Activated CD4-positive, alpha-beta T cell treated with anti-CD3 and anti-CD28 coated beads, Interleukin-2, amount 10 ng/mL, durations not matched to agents 24 days and 14 days (primary cell): ENCODE results near the gene SARS1. TPM values are rescaled to one million over a fixed set of nuclear protein-coding genes. Genes with fewer than 3 reads are reported as not detected.

ENCODE experiments used
- DNase-seq: peaks from one replicate; pipeline ENCODE4 v3.0.0; 2022
- H3K27ac Mint-ChIP-seq: one replicate; pipeline ENCODE4 v1.8.0; 2022; ENCODE audit warnings: mild to moderate bottlenecking, mixed read lengths
- H3K27me3 Mint-ChIP-seq: one replicate; pipeline ENCODE4 v1.8.0; 2022; ENCODE audit warnings: mixed read lengths
- H3K36me3 Mint-ChIP-seq: one replicate; pipeline ENCODE4 v1.8.0; 2022; ENCODE audit warnings: low read depth, mild to moderate bottlenecking, mixed read lengths
- H3K4me1 Mint-ChIP-seq: one replicate; pipeline ENCODE4 v1.8.0; 2021; ENCODE audit warnings: mixed read lengths
- H3K4me3 Mint-ChIP-seq: one replicate; pipeline ENCODE4 v1.8.0; 2022; ENCODE audit warnings: mild to moderate bottlenecking, moderate library complexity, mixed read lengths
- H3K9me3 Mint-ChIP-seq: one replicate; pipeline ENCODE4 v1.8.0; 2021; ENCODE audit warnings: mixed read lengths
- intact Hi-C: fragments of 100-400 bp; cut with micrococcal nuclease; formaldehyde crosslinking; loops from one replicate; pipeline ENCODE4 v1.15.1; 2023
- total RNA-seq: library from RNA; stranded (reverse); gene quantifications from 2 replicates; pipeline ENCODE4 v1.2.3, GENCODE V29; 2022

The SARS1 gene
- total RNA-seq, 1 donor from 2014 or later, result 150 TPM

GRCh38 chr1:109261578-109261977 is 47.9 kb downstream of the SARS1 start:
- Mint-ChIP-seq H3K4me1 (no peaks in the 10 kb centered on the region), H3K4me3 (no peak overlapping the region), H3K9me3 (no peaks in the 10 kb centered on the region), H3K27me3 (no peaks in the 10 kb centered on the region), H3K27ac (no peak overlapping the region), H3K36me3 (no peaks in the 10 kb centered on the region)
- intact Hi-C loops, result no loop called here
- DNase-seq, result no peak

GRCh38 chr1:109262231-109263055 is 48.7 kb downstream of the SARS1 start:
- H3K4me1 Mint-ChIP-seq, result no peaks in the 10 kb centered on the region
- H3K9me3 Mint-ChIP-seq, result no peaks in the 10 kb centered on the region
- H3K27me3 Mint-ChIP-seq, result no peaks in the 10 kb centered on the region
- intact Hi-C loops, result loop anchor here (1.0 kb wide), 2 partner anchors 137 to 270 kb away; no protein-coding TSS in a partner anchor
- H3K27ac Mint-ChIP-seq, result no peak overlapping the region
- no peak overlapping the region for H3K4me3 Mint-ChIP-seq
- H3K36me3 Mint-ChIP-seq, result no peaks in the 10 kb centered on the region
- no peak for DNase-seq

GRCh38 chr1:109263234-109263596 is 49.5 kb downstream of the SARS1 start:
- Mint-ChIP-seq H3K27me3 (no peaks in the 10 kb centered on the region), H3K4me3 (no peak overlapping the region), H3K36me3 (no peaks in the 10 kb centered on the region), H3K4me1 (no peaks in the 10 kb centered on the region), H3K9me3 (no peaks in the 10 kb centered on the region), H3K27ac (peak overlapping the region; percentile 79)
- intact Hi-C loops, result loop anchor here (1.0 kb wide), 2 partner anchors 136 to 269 kb away; no protein-coding TSS in a partner anchor
- DNase-seq, result no peak

- Mint-ChIP-seq H3K9me3 (no peaks in the 10 kb centered on the region), H3K4me1 (no peaks in the 10 kb centered on the region), H3K27ac (peak overlapping the region; percentile 79), H3K4me3 (no peak overlapping the region), H3K27me3 (no peaks in the 10 kb centered on the region), H3K36me3 (no peaks in the 10 kb centered on the region)
- peak; percentile 95 for DNase-seq
- intact Hi-C loops, result loop anchor here (1.0 kb wide), 2 partner anchors 136 to 269 kb away; no protein-coding TSS in a partner anchor
These were observed 50.1 kb downstream of the SARS1 start for GRCh38 chr1:109263597-109264378.

GRCh38 chr1:109264379-109264755 is 50.6 kb downstream of the SARS1 start:
- intact Hi-C loops, result no loop called here

GRCh38 chr1:109265016-109265415 is 51.3 kb downstream of the SARS1 start:
- Mint-ChIP-seq H3K27ac (no peak overlapping the region), H3K9me3 (no peaks in the 10 kb centered on the region), H3K4me1 (no peaks in the 10 kb centered on the region), H3K36me3 (no peaks in the 10 kb centered on the region), H3K27me3 (no peaks in the 10 kb centered on the region), H3K4me3 (no peak overlapping the region)
- no peak for DNase-seq
- intact Hi-C loops, result no loop called here

More at GRCh38 chr1:109264379-109264755, 50.6 kb downstream of the SARS1 start:
- Mint-ChIP-seq H3K9me3 (no peaks in the 10 kb centered on the region), H3K27ac (no peak overlapping the region), H3K36me3 (no peaks in the 10 kb centered on the region), H3K4me1 (no peaks in the 10 kb centered on the region), H3K4me3 (no peak overlapping the region), H3K27me3 (no peaks in the 10 kb centered on the region)
- no peak for DNase-seq

- DNase-seq, result no peak
- intact Hi-C loops, result no loop called here
- Mint-ChIP-seq H3K27me3 (no peaks in the 10 kb centered on the region), H3K9me3 (no peaks in the 10 kb centered on the region), H3K36me3 (no peaks in the 10 kb centered on the region), H3K27ac (no peak overlapping the region), H3K4me1 (no peaks in the 10 kb centered on the region), H3K4me3 (no peak overlapping the region)
These were observed 52.1 kb downstream of the SARS1 start for GRCh38 chr1:109265741-109266330.

GRCh38 chr1:109266965-109267364 is 53.2 kb downstream of the SARS1 start:
- no peak for DNase-seq
- Mint-ChIP-seq H3K4me3 (no peak overlapping the region), H3K9me3 (no peaks in the 10 kb centered on the region), H3K27me3 (no peaks in the 10 kb centered on the region), H3K27ac (no peak overlapping the region), H3K36me3 (no peaks in the 10 kb centered on the region), H3K4me1 (no peaks in the 10 kb centered on the region)
- intact Hi-C loops, result no loop called here

GRCh38 chr1:109267743-109268300 is 54.1 kb downstream of the SARS1 start:
- H3K36me3 Mint-ChIP-seq, result no peaks in the 10 kb centered on the region
- no peak overlapping the region for H3K27ac Mint-ChIP-seq
- no peaks in the 10 kb centered on the region for H3K27me3 Mint-ChIP-seq
- DNase-seq, result no peak
- intact Hi-C loops, result no loop called here
- no peaks in the 10 kb centered on the region for H3K4me1 Mint-ChIP-seq
- H3K9me3 Mint-ChIP-seq, result no peaks in the 10 kb centered on the region
- no peak overlapping the region for H3K4me3 Mint-ChIP-seq

GRCh38 chr1:109268431-109269211 is 54.9 kb downstream of the SARS1 start:
- Mint-ChIP-seq H3K4me1 (no peaks in the 10 kb centered on the region), H3K27me3 (no peaks in the 10 kb centered on the region), H3K9me3 (no peaks in the 10 kb centered on the region)

GRCh38 chr1:109269212-109269980 is 55.7 kb downstream of the SARS1 start:
- no peak overlapping the region for H3K4me3 Mint-ChIP-seq
- H3K9me3 Mint-ChIP-seq, result no peaks in the 10 kb centered on the region
- no peak for DNase-seq
- peaks cover 2% of the 10 kb centered on the region for H3K4me1 Mint-ChIP-seq
- intact Hi-C loops, result no loop called here
- H3K36me3 Mint-ChIP-seq, result no peaks in the 10 kb centered on the region
- no peaks in the 10 kb centered on the region for H3K27me3 Mint-ChIP-seq
- H3K27ac Mint-ChIP-seq, result no peak overlapping the region

More at GRCh38 chr1:109268431-109269211, 54.9 kb downstream of the SARS1 start:
- H3K4me3 Mint-ChIP-seq, result no peak overlapping the region
- H3K27ac Mint-ChIP-seq, result no peak overlapping the region
- no peak for DNase-seq
- H3K36me3 Mint-ChIP-seq, result no peaks in the 10 kb centered on the region
- intact Hi-C loops, result no loop called here

- H3K27me3 Mint-ChIP-seq, result no peaks in the 10 kb centered on the region
- H3K4me3 Mint-ChIP-seq, result no peak overlapping the region
- H3K36me3 Mint-ChIP-seq, result no peaks in the 10 kb centered on the region
- peaks cover 2% of the 10 kb centered on the region for H3K4me1 Mint-ChIP-seq
- H3K27ac Mint-ChIP-seq, result no peak overlapping the region
- H3K9me3 Mint-ChIP-seq, result no peaks in the 10 kb centered on the region
- DNase-seq, result no peak
- intact Hi-C loops, result no loop called here
These were observed 56.4 kb downstream of the SARS1 start for GRCh38 chr1:109269981-109270622.
